DMS53 (cell line): ENCODE data around the gene TFAP2A.

ENCODE experiments used
- DNase-seq: peaks from one replicate; lab custom pipeline; 2025; lab: John Stamatoyannopoulos, UW

The TFAP2A gene

DNA sequence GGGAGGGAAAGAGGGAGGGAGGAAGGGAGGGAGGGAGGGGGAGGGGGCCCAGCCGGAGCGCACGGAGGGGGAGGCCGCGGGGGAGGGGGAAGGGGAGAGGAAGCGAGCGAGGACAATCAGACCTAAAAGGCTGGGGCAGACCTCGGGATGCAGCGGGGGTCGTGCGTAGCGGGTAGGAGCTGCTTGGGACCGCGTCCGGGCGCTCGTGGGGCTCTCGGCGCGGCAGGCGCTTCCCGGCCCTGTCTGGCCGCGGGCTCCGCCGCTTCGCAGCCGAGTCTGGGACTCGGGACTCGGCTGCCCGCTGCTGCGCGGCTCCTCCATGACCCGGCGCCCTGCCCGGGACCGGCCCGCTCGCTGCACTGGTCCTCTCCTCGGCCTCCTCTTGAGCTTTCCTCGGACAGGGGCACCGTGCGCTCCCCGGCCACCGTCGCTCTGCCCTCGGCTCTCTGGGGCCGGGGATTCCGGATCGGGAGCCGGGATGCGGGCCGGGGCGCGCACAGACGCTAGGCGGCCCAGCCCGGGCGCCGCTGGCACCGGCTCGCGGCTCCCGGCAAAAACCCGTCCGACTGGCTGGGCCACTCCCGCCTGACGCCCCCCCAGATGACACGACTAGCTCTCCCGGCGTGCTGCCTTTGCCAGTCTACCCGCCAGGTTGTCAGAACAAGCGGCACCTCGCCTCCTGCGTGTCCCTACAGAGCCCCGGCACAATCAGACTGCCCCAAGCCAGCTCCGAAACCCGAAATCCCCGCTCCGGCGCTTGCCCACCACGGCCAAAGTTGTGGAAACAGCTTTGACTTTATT is 2.2 kb downstream of the TFAP2A start:
- DNase-seq, result peak; percentile 46

GRCh38 chr6:10411971-10412460 is 2.9 kb downstream of the TFAP2A start:
- peak; percentile 50 for DNase-seq

- DNase-seq, result no peak
These were observed 3.5 kb downstream of the TFAP2A start for GRCh38 chr6:10411131-10411970.

DNA sequence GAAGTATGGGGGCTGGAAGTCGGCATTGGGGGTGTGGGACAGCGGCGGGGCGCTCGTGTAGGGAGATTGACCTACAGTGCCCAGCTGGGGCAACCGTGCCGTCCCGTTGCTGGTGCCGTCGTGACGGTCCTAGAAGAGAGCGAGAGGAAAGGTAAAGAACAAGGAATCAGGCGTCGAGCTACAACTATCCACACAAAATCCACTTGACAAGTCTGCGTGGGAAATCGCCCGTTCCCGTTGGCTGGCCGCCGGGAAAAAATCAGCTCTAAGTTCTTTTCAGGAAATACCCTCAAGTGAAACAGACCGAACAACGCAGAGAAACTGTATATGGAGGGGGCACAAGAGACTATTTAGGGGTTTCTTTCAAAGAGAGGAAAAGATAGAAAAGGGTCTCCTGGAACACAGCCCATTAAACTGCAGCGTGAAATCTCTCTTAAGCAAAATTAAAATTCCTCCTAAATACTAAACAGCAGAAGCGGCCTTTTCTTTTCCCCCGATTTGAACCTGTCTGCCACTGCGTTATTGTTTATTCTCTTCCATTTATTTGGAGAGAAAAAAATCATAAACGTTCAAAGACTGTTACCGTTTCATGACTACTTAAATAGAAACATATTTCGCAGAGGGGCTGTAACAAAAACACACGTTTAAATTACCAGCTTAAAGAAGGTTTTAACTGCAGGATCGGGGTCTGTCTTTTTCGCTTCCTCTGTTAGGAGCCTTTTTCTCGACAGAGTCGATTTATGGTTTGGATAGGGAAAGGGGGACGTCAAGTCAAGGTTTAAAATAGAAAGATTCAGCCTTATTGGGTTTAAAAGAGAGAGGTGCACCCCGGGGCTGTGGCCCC is 4.4 kb downstream of the TFAP2A start:
- DNase-seq, result no peak

DNA sequence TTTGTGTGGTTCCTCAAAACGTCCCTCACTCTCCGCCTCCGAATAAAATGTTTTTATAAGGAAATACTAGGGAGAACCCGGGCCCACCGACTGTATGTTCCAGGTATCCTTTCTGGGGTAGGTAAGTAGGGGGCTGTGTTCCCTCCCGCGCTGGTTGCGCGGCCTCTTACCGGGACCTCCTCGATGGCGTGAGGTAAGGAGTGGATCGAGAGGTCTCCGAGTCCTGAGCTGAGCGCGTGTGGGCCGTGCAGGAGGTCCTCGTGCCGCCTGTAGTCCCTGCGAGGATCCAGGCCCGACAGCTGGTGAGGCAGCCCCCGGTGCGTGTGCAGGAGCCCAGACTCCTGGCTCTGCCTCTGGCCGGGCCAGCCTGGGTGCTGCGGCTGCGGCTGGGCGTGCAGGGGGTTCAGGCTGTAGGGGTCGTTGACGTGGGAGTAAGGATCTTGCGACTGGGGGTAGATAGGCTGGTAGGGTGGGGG is 5.1 kb downstream of the TFAP2A start:
- DNase-seq, result no peak

GRCh38 chr6:10409233-10409721 is 5.6 kb downstream of the TFAP2A start:
- no peak for DNase-seq

GRCh38 chr6:10408457-10408856 is 6.4 kb downstream of the TFAP2A start:
- DNase-seq, result no peak

DNA sequence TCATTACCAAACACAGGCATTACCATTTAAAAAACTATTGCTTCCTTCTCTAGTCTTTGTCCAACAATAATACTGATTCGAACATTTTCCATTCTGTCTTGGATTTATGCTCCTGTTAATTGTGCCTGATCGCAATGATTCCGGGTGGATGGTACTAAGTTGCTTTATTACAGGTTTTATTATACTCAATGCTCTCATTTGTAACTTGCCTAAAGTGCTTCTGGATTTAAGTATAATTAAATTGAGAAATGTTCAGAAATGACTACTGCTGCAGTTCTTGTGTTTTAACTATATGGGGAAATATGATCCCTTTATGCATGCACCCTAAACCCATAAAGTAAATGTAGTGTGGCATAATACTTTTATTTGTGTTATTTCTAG is 7.2 kb downstream of the TFAP2A start:
- no peak for DNase-seq

GRCh38 chr6:10407018-10407673 is 7.7 kb downstream of the TFAP2A start:
- no peak for DNase-seq

DNA sequence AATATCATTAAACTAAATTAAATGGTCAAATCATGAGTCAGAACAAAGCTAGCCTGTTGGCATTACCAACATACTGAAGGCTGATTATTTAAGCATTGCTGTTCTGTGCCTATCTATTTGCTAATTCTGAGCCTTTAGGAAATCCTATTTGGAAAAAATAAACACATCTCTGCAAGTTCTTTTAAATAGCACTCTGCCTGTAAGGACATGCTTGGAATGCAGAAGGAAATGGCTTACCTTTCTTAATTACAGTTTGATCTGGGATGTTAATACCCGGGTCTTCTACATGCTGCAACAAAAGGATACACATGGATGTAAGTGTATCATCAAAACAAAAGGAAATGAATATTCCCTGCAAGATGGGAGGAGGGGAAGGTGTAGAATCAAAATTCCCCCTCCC is 8.3 kb downstream of the TFAP2A start:
- no peak for DNase-seq

GRCh38 chr6:10405513-10405900 is 9.4 kb downstream of the TFAP2A start:
- no peak for DNase-seq

DNA sequence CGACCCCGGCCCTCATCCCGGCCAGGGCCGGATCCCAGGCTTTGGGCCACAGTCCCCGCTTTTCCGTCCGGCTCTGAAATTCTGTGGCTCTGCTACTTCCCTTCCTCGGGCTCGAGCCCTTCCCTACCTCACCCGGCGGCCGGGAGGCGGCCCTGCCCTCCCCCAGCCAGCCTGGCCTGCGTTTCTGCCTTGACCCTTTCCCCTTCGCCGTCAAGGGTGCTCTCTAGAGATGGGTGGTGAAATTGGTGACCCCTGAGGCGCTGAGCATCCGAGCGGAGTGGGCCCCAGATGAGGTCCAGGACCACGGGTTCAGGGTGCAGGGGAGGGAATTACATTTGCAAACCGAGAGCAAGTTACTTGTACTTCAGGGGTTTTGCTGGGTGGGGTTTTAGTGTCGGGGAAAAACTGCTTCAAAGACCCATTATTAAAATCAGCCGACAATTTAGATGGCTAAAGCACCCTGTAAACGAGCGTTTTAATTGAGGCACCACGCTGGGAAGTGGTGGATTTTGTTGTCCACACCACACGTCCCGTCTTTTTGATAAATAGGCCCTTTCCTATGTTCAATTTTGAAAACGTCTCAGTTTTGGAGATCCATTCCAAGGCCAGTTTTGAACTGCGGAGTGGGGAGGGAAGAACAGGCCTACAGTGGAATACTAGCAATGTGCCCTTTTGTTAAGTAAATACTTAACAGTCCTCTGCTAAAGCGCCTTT is 9.9 kb downstream of the TFAP2A start:
- DNase-seq, result no peak

DNA sequence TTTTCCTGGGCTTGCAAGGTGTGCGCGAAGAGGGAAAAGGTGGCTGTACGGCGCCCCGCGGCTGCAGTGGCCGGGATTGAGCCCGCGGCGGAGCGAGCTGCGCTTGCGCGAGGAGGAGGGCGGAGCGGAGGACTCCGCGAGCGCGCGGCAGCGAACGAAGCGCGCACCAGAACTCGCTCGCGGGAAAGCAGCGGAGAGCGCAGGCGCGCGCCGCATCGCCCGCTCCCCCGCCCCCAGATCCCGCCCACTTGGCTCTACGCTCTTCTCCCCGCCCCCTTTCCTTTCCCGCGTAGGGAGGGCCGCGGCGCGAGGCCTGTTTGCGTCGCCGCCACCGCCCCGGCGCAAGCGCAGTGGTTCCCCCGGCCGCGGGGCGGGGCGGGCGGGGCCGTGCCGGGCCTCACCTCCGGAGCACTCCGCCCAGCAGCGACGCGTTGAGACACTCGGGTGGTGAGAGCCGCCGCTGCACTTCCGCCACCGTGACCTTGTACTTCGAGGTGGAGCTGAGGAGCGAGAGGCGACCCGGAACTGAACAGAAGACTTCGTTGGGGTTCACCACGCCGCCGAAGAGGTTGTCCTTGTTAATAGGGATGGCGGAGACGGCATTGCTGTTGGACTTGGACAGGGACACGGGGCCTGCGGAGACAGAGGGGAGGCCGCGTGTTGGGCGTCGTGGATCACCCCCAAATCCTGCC is 10.6 kb downstream of the TFAP2A start:
- peak; percentile 95 for DNase-seq

DNA sequence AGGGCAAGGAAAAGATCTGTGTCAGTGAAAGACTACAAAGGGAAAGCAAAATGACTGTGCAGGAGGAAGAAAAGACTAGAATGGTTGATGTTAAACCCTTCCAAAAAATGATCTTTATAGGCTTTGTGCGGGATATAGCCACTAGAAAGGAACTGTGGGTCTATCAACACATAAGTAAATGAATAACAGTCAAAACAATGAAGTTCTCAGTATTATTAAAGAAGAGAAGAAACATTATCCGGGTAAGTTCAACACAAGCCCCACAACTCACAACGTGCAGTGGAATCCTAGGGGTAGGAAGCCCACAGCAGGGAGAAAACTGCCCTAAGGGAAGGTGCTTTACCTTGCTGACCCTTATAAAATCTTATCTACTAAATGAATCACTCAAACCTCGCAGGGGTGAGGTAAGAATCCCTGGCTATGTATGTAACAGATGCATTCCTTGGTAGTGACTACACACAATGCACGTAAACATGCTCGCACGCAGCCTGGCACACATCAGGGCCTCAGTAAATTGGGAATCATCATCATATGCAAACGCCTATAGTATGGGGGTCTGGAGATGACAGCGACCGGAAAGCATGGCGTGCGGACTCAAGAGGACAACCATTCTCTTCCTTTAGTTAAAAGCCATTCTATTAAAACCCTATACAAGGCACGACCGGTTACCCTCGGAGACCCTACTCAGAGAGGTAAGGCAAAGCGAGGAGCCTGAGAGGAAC is 11.3 kb downstream of the TFAP2A start:
- DNase-seq, result peak; percentile 48

- no peak for DNase-seq
These were observed 12.1 kb downstream of the TFAP2A start for GRCh38 chr6:10402648-10403311.

DNA sequence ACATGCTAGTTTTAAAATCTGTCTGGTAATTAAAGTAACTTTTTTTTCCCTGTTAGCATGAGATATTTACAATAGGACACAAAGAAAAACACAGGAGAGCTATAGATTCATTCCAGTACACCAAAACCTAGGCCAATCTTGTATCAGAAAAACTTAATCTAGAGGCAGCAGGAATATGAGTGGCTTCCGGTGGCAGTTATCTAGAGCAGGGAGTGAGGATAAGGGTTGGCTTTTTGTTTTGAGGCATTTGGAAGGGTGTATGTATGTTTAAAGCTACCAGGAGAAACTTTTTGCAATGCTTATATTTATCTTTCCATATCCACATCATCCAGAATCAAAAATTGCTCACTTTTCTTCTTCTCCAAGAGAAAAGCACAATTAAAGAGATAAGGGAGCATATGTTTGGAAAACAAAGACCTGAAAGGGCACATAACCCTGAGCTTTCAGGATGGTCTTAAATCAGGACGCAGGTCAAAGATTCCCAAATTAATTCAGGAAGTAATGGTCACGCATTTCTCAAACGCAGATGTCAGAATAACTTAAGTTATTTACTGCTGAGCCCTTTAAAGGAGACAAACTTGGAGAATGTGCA is 13.1 kb downstream of the TFAP2A start:
- no peak for DNase-seq

DNA sequence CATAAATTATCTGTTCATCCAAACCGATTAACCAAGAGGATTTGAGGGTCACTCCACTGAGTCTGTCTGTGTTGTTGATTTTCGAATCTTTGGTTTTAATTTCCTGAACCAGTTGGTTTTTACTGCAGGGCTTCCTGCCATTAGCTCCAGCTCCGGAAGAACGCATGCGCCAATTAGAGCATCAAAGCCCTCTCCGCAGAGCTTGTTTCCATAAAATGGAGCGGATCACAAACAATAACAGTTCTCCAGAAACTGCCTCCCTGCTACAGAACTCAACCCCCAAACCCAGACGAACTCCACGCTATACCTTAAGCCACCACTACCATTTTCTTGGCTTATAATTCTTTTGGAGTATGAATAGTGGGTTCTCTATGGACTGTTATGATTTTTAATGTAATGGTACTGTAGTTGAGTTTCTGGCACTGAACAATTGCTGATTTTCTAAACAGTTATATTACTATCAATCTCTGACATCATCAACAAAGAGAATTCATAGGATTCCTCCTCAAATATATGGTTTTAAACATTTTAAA is 13.8 kb downstream of the TFAP2A start:
- DNase-seq, result no peak

DNA sequence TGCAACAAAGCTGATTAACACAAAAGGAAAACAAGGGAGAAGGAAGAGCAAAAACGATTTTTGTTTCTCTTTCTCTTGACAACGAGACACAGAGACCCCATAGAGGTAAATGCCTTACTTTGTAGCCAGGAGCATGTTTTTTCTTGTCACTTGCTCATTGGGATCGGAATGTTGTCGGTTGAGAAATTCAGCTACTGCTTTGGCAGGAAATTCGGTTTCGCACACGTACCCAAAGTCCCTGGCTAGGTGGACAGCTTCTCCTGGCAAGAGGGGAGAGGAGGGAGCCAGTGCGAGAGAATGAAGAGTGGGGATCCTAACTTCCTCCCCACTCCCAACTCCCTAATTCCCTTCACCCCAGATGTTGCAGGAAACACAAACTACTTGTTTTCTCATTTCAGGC is 14.5 kb downstream of the TFAP2A start:
- DNase-seq, result no peak
